ENCODE measurements around the gene LILRA2. TPM values are rescaled to one million over a fixed set of nuclear protein-coding genes. Genes with fewer than 3 reads are reported as not detected.
"Not testable (repeated sequence)": the region's sequence is repeated elsewhere in the genome, so short reads cannot be mapped to it uniquely, and the experiment has no call there.

Gene LILRA2
- total RNA-seq, 2 experiments from 2014 or later, result not detected

GRCh38 chr19:54620464-54620863 is 46.9 kb downstream of the LILRA2 start:
- intact Hi-C loops (cut with micrococcal nuclease), result no loop called here
- ChIA-PET CTCF (no interaction called here), POLR2A (no interaction called here)
- no peaks in the 10 kb centered on the region for H3K36me3 Mint-ChIP-seq (ENCODE audit: low read depth)
- TF ChIP-seq CTCF (IDR thresholded peaks at IDR 0.05), result no peak
- H3K9me3 Mint-ChIP-seq, result no peaks in the 10 kb centered on the region
- DNase-seq, result no peak
- H3K27me3 Mint-ChIP-seq, result peaks cover 10% of the 10 kb centered on the region
- ATAC-seq, result no peak
- no peak overlapping the region for H3K4me3 Mint-ChIP-seq
- H3K27ac Mint-ChIP-seq, result no peak overlapping the region
- H3K4me1 Mint-ChIP-seq (ENCODE audit: low read depth), result no peaks in the 10 kb centered on the region

DNA sequence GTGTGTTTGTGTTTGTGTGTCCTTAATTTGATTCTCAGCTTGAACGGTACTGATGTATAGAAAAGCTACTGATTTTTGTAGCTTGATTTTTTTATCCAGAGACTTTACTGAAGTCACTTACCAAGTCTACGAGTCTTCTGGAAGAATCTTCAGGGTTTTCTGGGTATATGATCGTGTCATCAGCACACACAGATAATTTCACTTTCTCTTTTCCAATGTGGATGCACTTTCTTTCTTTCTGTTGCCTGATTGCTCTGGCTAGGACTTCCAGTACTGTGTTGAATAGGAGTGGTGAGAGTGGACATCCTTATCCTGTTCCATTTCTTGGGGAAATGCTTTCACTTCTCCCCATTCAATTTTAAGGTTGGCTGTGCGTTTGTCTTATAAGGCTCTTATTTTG is 48.8 kb downstream of the LILRA2 start:
- H3K4me1 Mint-ChIP-seq (ENCODE audit: low read depth), result no peaks in the 10 kb centered on the region

GRCh38 chr19:54624234-54624633 is 50.6 kb downstream of the LILRA2 start:
- ATAC-seq; H3K4me1 Mint-ChIP-seq (ENCODE audit: low read depth); POLR2A ChIA-PET; CTCF ChIA-PET; intact Hi-C loops (cut with micrococcal nuclease); DNase-seq; H3K36me3 Mint-ChIP-seq (ENCODE audit: low read depth); H3K9me3 Mint-ChIP-seq; H3K4me3 Mint-ChIP-seq; H3K27ac Mint-ChIP-seq: not testable (repeated sequence)
- peaks cover 28% of the 10 kb centered on the region for H3K27me3 Mint-ChIP-seq

More for the DNA sequence above, 48.8 kb downstream of the LILRA2 start:
- no peak for DNase-seq
- no peak for ATAC-seq
- H3K27ac Mint-ChIP-seq, result no peak overlapping the region
- no peak for TF ChIP-seq CTCF (IDR thresholded peaks at IDR 0.05)
- ChIA-PET CTCF (interaction anchor here (1.0 kb wide), 1 partner anchor 17 kb away, joined by 3 read pairs; no protein-coding TSS in a partner anchor), POLR2A (no interaction called here)
- no peak overlapping the region for H3K4me3 Mint-ChIP-seq
- intact Hi-C loops (cut with micrococcal nuclease), result no loop called here
- H3K9me3 Mint-ChIP-seq, result no peaks in the 10 kb centered on the region
- peaks cover 19% of the 10 kb centered on the region for H3K27me3 Mint-ChIP-seq
- no peaks in the 10 kb centered on the region for H3K36me3 Mint-ChIP-seq (ENCODE audit: low read depth)

DNA sequence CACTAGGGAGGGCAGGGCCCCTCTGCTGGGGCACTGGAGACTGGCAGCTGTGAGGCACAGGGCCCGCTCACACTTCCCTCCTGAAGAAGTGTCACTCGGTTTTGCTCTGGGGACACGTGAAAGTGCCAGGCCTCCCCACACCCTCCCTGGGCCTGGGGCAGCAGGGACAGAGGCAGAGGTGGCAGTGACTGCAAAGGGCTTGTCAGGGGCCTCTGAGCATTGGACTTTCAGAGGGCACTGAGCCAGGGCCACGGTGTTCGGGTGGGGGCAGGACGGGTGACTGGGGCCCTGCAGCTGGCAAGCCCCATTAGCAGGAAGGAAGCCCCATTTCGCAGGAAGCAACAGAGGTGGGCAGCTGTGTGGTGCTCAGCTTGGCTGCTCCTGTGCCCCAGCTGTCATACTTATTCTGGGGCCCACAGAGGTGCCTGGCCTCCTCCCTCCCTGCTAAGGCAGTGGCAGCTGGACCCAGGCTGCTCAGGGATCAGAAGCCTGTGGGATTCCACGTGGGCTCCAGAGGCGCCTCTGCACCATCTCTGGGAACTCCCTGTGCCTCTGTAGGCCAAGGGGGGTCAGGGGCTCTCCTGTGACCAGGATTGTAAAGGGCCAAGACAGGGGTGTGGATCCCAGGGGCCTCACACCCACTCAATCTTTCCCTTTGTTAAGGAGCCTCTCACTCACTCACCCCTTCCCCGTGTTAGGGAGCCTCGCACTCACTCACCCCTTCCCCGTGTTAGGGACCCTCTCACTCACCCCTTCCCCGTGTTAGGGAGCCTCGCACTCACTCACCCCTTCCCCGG is 51.5 kb downstream of the LILRA2 start:
- POLR2A ChIA-PET; H3K27ac Mint-ChIP-seq; intact Hi-C loops (cut with micrococcal nuclease); H3K4me1 Mint-ChIP-seq (ENCODE audit: low read depth); H3K9me3 Mint-ChIP-seq; H3K36me3 Mint-ChIP-seq (ENCODE audit: low read depth); H3K4me3 Mint-ChIP-seq; CTCF ChIA-PET; DNase-seq: not testable (repeated sequence)
- ATAC-seq, result peak; percentile 45
- H3K27me3 Mint-ChIP-seq, result peaks cover 33% of the 10 kb centered on the region

GRCh38 chr19:54626757-54627156 is 53.2 kb downstream of the LILRA2 start:
- TF ChIP-seq CTCF (IDR thresholded peaks at IDR 0.05), result no peak
- CTCF ChIA-PET, result interaction anchor here (1.8 kb wide), 1 partner anchor 26 kb away, joined by 7 read pairs; no protein-coding TSS in a partner anchor
- no peak overlapping the region for H3K27ac Mint-ChIP-seq
- no peaks in the 10 kb centered on the region for H3K36me3 Mint-ChIP-seq (ENCODE audit: low read depth)
- no peak overlapping the region for H3K4me3 Mint-ChIP-seq
- H3K27me3 Mint-ChIP-seq, result peaks cover 37% of the 10 kb centered on the region
- H3K9me3 Mint-ChIP-seq, result no peaks in the 10 kb centered on the region
- POLR2A ChIA-PET, result interaction anchor here (0.6 kb wide), 1 partner anchor 69 kb away, joined by 6 read pairs; no protein-coding TSS in a partner anchor
- intact Hi-C loops (cut with micrococcal nuclease), result no loop called here
- no peaks in the 10 kb centered on the region for H3K4me1 Mint-ChIP-seq (ENCODE audit: low read depth)
- DNase-seq, result no peak
- no peak for ATAC-seq

DNA sequence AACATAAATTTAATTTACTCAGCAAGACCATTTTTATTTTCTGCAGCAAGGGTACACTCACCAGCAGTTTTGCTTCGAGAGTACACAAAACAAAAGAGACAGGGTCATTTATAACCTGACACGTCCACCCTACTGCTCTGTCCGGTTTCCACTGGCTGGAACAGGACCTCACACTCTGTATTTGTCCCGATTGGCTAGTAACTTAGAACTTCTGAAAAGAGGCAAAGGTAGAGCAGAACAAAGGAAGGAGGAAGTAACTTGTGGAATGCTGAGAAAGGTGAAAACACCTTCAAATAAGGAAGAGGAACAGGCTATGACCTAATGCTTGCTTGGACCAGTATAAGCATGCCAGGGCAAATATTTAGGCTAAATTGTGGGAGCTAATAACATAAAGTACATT is 54.3 kb downstream of the LILRA2 start:
- POLR2A ChIA-PET; H3K27ac Mint-ChIP-seq; CTCF ChIA-PET; H3K36me3 Mint-ChIP-seq (ENCODE audit: low read depth); DNase-seq; H3K9me3 Mint-ChIP-seq; ATAC-seq; H3K4me3 Mint-ChIP-seq; intact Hi-C loops (cut with micrococcal nuclease); H3K4me1 Mint-ChIP-seq (ENCODE audit: low read depth): not testable (repeated sequence)
- peaks cover 38% of the 10 kb centered on the region for H3K27me3 Mint-ChIP-seq

DNA sequence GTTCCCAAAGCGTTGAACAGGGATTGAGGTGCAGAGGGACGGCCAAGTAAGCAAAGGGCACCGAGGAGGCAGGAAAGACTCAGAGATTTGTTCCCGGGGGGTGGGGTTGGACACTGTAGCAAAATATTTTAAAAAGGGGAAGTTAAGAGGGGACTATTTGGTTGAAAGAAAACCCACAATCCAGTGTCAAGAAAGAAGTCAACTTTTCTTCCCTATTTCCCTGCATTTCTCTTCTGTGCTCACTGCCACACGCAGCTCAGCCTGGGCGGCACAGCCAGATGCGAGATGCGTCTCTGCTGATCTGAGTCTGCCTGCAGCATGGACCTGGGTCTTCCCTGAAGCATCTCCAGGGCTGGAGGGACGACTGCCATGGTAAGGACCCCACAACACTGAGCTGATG is 56.7 kb downstream of the LILRA2 start, which contains the start of gene LILRB1:
TSS of gene LILRB1 (plus strand) at position 223 of the 400 bp plus-strand sequence. CDS start 590 bp downstream, outside the sequence.
- CTCF ChIA-PET, result interaction anchor here (1.0 kb wide), 1 partner anchor 23 kb away, joined by 3 read pairs; no protein-coding TSS in a partner anchor
- H3K4me3 Mint-ChIP-seq; H3K9me3 Mint-ChIP-seq; H3K4me1 Mint-ChIP-seq (ENCODE audit: low read depth); POLR2A ChIA-PET; ATAC-seq; H3K36me3 Mint-ChIP-seq (ENCODE audit: low read depth); intact Hi-C loops (cut with micrococcal nuclease); DNase-seq; H3K27ac Mint-ChIP-seq: not testable (repeated sequence)
- H3K27me3 Mint-ChIP-seq, result peaks cover 33% of the 10 kb centered on the region

All from activated CD8-positive, alpha-beta T cell treated with anti-CD3 and anti-CD28 coated beads for 36 hours (primary cell).